IMR-90 (cell line): ENCODE measurements around the gene C3orf70. TPM values are rescaled to one million over a fixed set of nuclear protein-coding genes. Genes with fewer than 3 reads are reported as not detected.

Experiments used
- ATAC-seq: fragments of 200-7000 bp; cut with Tn5 transposase; 2 replicates; pipeline ENCODE4 v1.9.1; 2020; ENCODE audit warnings: low read depth, mild to moderate bottlenecking, moderate library complexity
- BruUV-seq: library from RNA; stranded (reverse); fragments of 400-500 nt; replicated peaks from 2 replicates; lab custom pipeline; 2021; lab: Mats Ljungman, UMichigan
- CTCF ChIA-PET: fragments of 300-600 bp; formaldehyde crosslinking; extraction: SDS; loops from one replicate; lab custom pipeline; 2021; ENCODE audit warnings: antibody characterized with exemption; lab: Yijun Ruan, JAX
- POLR2A ChIA-PET: fragments of 300-600 bp; sonication (Branson Sonifier 250); formaldehyde crosslinking; loops from one replicate; lab custom pipeline; 2022; ENCODE audit warnings: antibody characterized with exemption; ENCODE audit not compliant: unreplicated experiment; lab: Charles Lee
- DNase-seq: peaks from one replicate; pipeline ENCODE4 v3.0.0; 2013
- H2AFZ ChIP-seq: replicated peaks from 2 replicates; pipeline ENCODE3; 2013; ENCODE audit warnings: low read length, mild to moderate bottlenecking; ENCODE audit not compliant: poor library complexity
- H2AK5ac ChIP-seq: 2 replicates; pipeline ENCODE4 v1.6.1; 2013; ENCODE audit warnings: low read depth, low read length, inconsistent platforms
- H2AK9ac ChIP-seq: replicated peaks from 2 replicates; pipeline ENCODE3; 2013; ENCODE audit warnings: mild to moderate bottlenecking, low read depth, low read length, moderate library complexity; ENCODE audit not compliant: poor library complexity
- H2BK120ac ChIP-seq: 2 replicates; pipeline ENCODE4 v1.6.1; 2013; ENCODE audit warnings: low read depth, low read length, inconsistent platforms
- H2BK15ac ChIP-seq: 3 replicates; pipeline ENCODE4 v1.6.1; 2013; ENCODE audit warnings: low read depth, low read length, inconsistent platforms
- H2BK20ac ChIP-seq: 2 replicates; pipeline ENCODE4 v1.6.1; 2013; ENCODE audit warnings: low read depth, mild to moderate bottlenecking, inconsistent platforms, low read length, moderate library complexity
- H2BK5ac ChIP-seq: 2 replicates; pipeline ENCODE4 v1.6.1; 2013; ENCODE audit warnings: mild to moderate bottlenecking, low read depth, low read length, inconsistent platforms; ENCODE audit not compliant: poor library complexity, severe bottlenecking
- H3K14ac ChIP-seq: replicated peaks from 2 replicates; pipeline ENCODE4 v1.6.1; 2013; ENCODE audit warnings: low read depth, low read length, inconsistent platforms
- H3K18ac ChIP-seq: 2 replicates; pipeline ENCODE4 v1.6.1; 2013; ENCODE audit warnings: low read depth, low read length, control low read depth
- H3K23ac ChIP-seq: 2 replicates; pipeline ENCODE4 v1.6.1; 2013; ENCODE audit warnings: low read depth, low read length, inconsistent platforms
- H3K27ac ChIP-seq: 2 replicates; pipeline ENCODE4 v1.5.1; 2013; ENCODE audit warnings: mild to moderate bottlenecking, control low read depth, low read length; ENCODE audit not compliant: insufficient read depth
- H3K27me3 ChIP-seq: 2 replicates; pipeline ENCODE4 v1.6.1; 2013; ENCODE audit warnings: low read length; ENCODE audit not compliant: control insufficient read depth, insufficient read depth
- H3K36me3 ChIP-seq: 2 replicates; pipeline ENCODE4 v1.6.1; 2013; ENCODE audit warnings: low read length, mixed read lengths; ENCODE audit not compliant: control insufficient read depth, insufficient read depth
- H3K4ac ChIP-seq: 2 replicates; pipeline ENCODE4 v1.6.1; 2013; ENCODE audit warnings: low read depth, low read length, inconsistent platforms
- H3K4me1 ChIP-seq: 2 replicates; pipeline ENCODE4 v1.6.1; 2013; ENCODE audit warnings: low read length, mixed read lengths; ENCODE audit not compliant: control insufficient read depth, insufficient read depth
- H3K4me2 ChIP-seq: 2 replicates; pipeline ENCODE4 v1.6.1; 2013; ENCODE audit warnings: low read depth, mild to moderate bottlenecking, control low read depth, low read length, moderate library complexity
- H3K4me3 ChIP-seq: 2 replicates; pipeline ENCODE4 v1.5.1; 2013; ENCODE audit warnings: low read depth, mild to moderate bottlenecking, control low read depth, low read length, moderate library complexity; ENCODE audit not compliant: insufficient read depth
- H3K56ac ChIP-seq: 2 replicates; pipeline ENCODE4 v1.6.1; 2013; ENCODE audit warnings: low read length, inconsistent platforms; ENCODE audit not compliant: insufficient read depth; ENCODE audit errors: extremely low read depth
- H3K79me1 ChIP-seq, 2 experiments: 2 replicates each; pipeline ENCODE4 v1.6.1; 2013; ENCODE audit warnings: low read length in 2 of 2, inconsistent platforms in 1 of 2, low read depth in 1 of 2
- H3K9ac ChIP-seq: 2 replicates; pipeline ENCODE4 v1.6.1; 2013; ENCODE audit warnings: low read depth, low read length, control low read depth
- H3K9me1 ChIP-seq: 2 replicates; pipeline ENCODE4 v1.6.1; 2013; ENCODE audit warnings: low read length, inconsistent platforms; ENCODE audit not compliant: insufficient read depth
- H3K9me3 ChIP-seq: 2 replicates; pipeline ENCODE4 v1.6.1; 2013; ENCODE audit warnings: low read length; ENCODE audit not compliant: control insufficient read depth, insufficient read depth
- H4K20me1 ChIP-seq: 2 replicates; pipeline ENCODE4 v1.6.1; 2013; ENCODE audit warnings: low read length, inconsistent platforms; ENCODE audit not compliant: insufficient read depth
- H4K5ac ChIP-seq: 2 replicates; pipeline ENCODE4 v1.6.1; 2013; ENCODE audit warnings: mild to moderate bottlenecking, low read depth, low read length, control low read depth
- H4K8ac ChIP-seq, 2 experiments: 2 replicates each; pipeline ENCODE4 v1.6.1; 2013; ENCODE audit warnings: low read depth in 2 of 2, low read length in 2 of 2, control low read depth in 1 of 2, inconsistent platforms in 1 of 2
- H4K91ac ChIP-seq: 2 replicates; pipeline ENCODE4 v1.6.1; 2013; ENCODE audit warnings: low read depth, low read length, inconsistent platforms; ENCODE audit not compliant: insufficient read depth
- BHLHE40 ChIP-seq: fragments of 150-350 bp; IDR thresholded peaks from 2 replicates; pipeline ENCODE4 v1.6.1; 2016; ENCODE audit warnings: mild to moderate bottlenecking, low read depth, low read length
- CEBPB ChIP-seq: IDR thresholded peaks from 2 replicates; pipeline ENCODE4 v1.6.1; 2012; ENCODE audit warnings: low read depth, low read length, improper control_type of control experiment
- CHD1 ChIP-seq: IDR thresholded peaks from 2 replicates; pipeline ENCODE4 v1.6.1; 2012; ENCODE audit warnings: low read depth, low read length, improper control_type of control experiment
- FOS ChIP-seq: fragments of 150-350 bp; IDR thresholded peaks from 2 replicates; pipeline ENCODE4 v1.6.1; 2016; ENCODE audit warnings: low read depth, low read length
- MAFK ChIP-seq: IDR thresholded peaks from 2 replicates; pipeline ENCODE4 v1.6.1; 2012; ENCODE audit warnings: low read depth, low read length, improper control_type of control experiment
- MAZ ChIP-seq: IDR thresholded peaks from 2 replicates; pipeline ENCODE4 v1.6.1; 2012; ENCODE audit warnings: low read depth, mild to moderate bottlenecking, low read length, improper control_type of control experiment, moderate library complexity, borderline replicate concordance
- MXI1 ChIP-seq: IDR thresholded peaks from 2 replicates; pipeline ENCODE4 v1.6.1; 2012; ENCODE audit warnings: low read depth, mild to moderate bottlenecking, low read length, moderate library complexity, borderline replicate concordance
- NFE2L2 ChIP-seq: fragments of 150-350 bp; IDR thresholded peaks from 2 replicates; pipeline ENCODE4 v1.6.1; 2016; ENCODE audit warnings: low read depth, mild to moderate bottlenecking, low read length
- POLR2A ChIP-seq: IDR thresholded peaks from 2 replicates; pipeline ENCODE4 v1.6.1; 2012; ENCODE audit warnings: mild to moderate bottlenecking, low read depth, low read length
- RAD21 ChIP-seq: IDR thresholded peaks from 2 replicates; pipeline ENCODE4 v1.6.1; 2012; ENCODE audit warnings: low read length, improper control_type of control experiment
- RCOR1 ChIP-seq: IDR thresholded peaks from 2 replicates; pipeline ENCODE4 v1.6.1; 2012; ENCODE audit warnings: mild to moderate bottlenecking, low read length, improper control_type of control experiment; ENCODE audit not compliant: insufficient replicate concordance
- RFX5 ChIP-seq: IDR thresholded peaks from 2 replicates; pipeline ENCODE4 v1.8.0; 2012; ENCODE audit warnings: low read depth, mild to moderate bottlenecking, low read length, moderate library complexity
- SMC3 ChIP-seq: fragments of 150-350 bp; IDR thresholded peaks from 2 replicates; pipeline ENCODE4 v1.6.1; 2016; ENCODE audit warnings: low read depth, mild to moderate bottlenecking, antibody characterized with exemption, low read length, moderate library complexity
- WGBS, 2 experiments: methylation state at CpG; one replicate each; pipeline versions ENCODE4 v1.1.5 to v1.1.7; 2013; ENCODE audit warnings: missing lambda C conversion rate in 2 of 2; ENCODE audit not compliant: insufficient read length in 1 of 2; ENCODE audit errors: extremely low coverage in 2 of 2; 5-methylcytosine and 5-hydroxymethylcytosine counted together
- dilution Hi-C: fragments of 300-500 bp; cut with HindIII; formaldehyde crosslinking; loops from one replicate; pipeline ENCODE4 v1.14.3; 2018; ENCODE audit warnings: low sequenced_read_pairs; ENCODE audit not compliant: unreplicated experiment
- in situ Hi-C: fragments of 300-500 bp; cut with MboI; formaldehyde crosslinking; loops from 3 replicates; pipeline ENCODE4 v1.14.3; 2019; ENCODE audit warnings: low sequenced_read_pairs, inconsistent platforms, mixed read lengths
- intact Hi-C: fragments of 100-400 bp; cut with micrococcal nuclease; formaldehyde crosslinking; loops from 2 replicates; pipeline ENCODE4 v1.10.0; 2022
- polyA plus RNA-seq, 3 experiments: library from polyadenylated mRNA; depleted of rRNA; stranded (reverse); fragments of >200 nt; gene quantifications; 2 replicates each; pipeline ENCODE4 v1.2.3, GENCODE V29; 2012; ENCODE audit warnings: low replicate concordance in 1 of 3
- total RNA-seq: library from RNA; depleted of rRNA; stranded (reverse); fragments of >200 nt; gene quantifications from 2 replicates; pipeline ENCODE4 v1.2.3, GENCODE V29; 2012
- TF ChIP-seq, protein P1 (sequence below): fragments of 150-350 bp; IDR thresholded peaks from 2 replicates; pipeline ENCODE4 v1.6.1; 2017; ENCODE audit warnings: mild to moderate bottlenecking, antibody characterized with exemption, low read length, low read depth
- TF ChIP-seq, protein P2 (sequence below): conservative IDR thresholded peaks from 2 replicates; pipeline ENCODE4 v1.5.1; 2012; ENCODE audit warnings: mild to moderate bottlenecking, low read depth, low read length, improper control_type of control experiment
- TF ChIP-seq, protein P3 (sequence below): fragments of 150-350 bp; IDR thresholded peaks from 2 replicates; pipeline ENCODE4 v1.6.1; 2016; ENCODE audit warnings: low read depth, mild to moderate bottlenecking, low read length, moderate library complexity, borderline replicate concordance

The C3orf70 gene
- total and polyA plus RNA-seq, 2 of the 4 experiments (the other 2 are of a cell fraction) = 0.96 to 1.8 TPM

DNA sequence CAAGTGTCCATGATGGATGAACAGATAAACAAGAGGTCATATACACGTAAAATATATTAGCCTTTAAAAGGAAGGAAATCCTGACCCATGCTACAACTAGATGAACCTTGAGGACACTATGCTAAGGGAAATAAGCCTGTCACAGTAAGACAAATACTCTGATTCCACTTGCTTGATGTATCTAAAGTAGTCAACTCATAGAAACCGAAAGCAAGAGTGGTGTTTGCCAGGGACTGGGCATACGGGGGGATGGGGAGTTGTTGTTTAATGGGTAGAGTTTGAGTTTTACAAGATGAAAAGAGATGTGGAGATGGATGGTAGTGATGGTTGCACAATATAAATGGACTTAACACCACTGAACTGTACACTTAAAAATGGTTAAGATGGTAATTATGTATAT lies 65.4 kb downstream of the C3orf70 start:
- no TSS peak for BruUV-seq
- no peak overlapping the region for H4K91ac ChIP-seq
- H3K27ac ChIP-seq = no peak overlapping the region
- in situ Hi-C loops (no loop called here), intact Hi-C loops (no loop called here), dilution Hi-C loops (no loop called here)
- H3K9me3 ChIP-seq = no peaks in the 10 kb centered on the region
- H2BK15ac ChIP-seq = no peak overlapping the region
- H3K4me2 ChIP-seq = no peak overlapping the region
- no peak for TF ChIP-seq POLR2A
- TF ChIP-seq CEBPB = no peak
- TF ChIP-seq MXI1 = no peak
- TF ChIP-seq FOS = no peak
- no peak for TF ChIP-seq RFX5
- no peak for TF ChIP-seq SMC3
- TF ChIP-seq, protein P1, sequence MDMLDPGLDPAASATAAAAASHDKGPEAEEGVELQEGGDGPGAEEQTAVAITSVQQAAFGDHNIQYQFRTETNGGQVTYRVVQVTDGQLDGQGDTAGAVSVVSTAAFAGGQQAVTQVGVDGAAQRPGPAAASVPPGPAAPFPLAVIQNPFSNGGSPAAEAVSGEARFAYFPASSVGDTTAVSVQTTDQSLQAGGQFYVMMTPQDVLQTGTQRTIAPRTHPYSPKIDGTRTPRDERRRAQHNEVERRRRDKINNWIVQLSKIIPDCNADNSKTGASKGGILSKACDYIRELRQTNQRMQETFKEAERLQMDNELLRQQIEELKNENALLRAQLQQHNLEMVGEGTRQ = no peak
- no peak for TF ChIP-seq RAD21
- no peak for TF ChIP-seq CHD1
- no peak for TF ChIP-seq NFE2L2
- TF ChIP-seq, protein P2, sequence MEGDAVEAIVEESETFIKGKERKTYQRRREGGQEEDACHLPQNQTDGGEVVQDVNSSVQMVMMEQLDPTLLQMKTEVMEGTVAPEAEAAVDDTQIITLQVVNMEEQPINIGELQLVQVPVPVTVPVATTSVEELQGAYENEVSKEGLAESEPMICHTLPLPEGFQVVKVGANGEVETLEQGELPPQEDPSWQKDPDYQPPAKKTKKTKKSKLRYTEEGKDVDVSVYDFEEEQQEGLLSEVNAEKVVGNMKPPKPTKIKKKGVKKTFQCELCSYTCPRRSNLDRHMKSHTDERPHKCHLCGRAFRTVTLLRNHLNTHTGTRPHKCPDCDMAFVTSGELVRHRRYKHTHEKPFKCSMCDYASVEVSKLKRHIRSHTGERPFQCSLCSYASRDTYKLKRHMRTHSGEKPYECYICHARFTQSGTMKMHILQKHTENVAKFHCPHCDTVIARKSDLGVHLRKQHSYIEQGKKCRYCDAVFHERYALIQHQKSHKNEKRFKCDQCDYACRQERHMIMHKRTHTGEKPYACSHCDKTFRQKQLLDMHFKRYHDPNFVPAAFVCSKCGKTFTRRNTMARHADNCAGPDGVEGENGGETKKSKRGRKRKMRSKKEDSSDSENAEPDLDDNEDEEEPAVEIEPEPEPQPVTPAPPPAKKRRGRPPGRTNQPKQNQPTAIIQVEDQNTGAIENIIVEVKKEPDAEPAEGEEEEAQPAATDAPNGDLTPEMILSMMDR = no peak
- TF ChIP-seq BHLHE40 = no peak
- TF ChIP-seq, protein P3, sequence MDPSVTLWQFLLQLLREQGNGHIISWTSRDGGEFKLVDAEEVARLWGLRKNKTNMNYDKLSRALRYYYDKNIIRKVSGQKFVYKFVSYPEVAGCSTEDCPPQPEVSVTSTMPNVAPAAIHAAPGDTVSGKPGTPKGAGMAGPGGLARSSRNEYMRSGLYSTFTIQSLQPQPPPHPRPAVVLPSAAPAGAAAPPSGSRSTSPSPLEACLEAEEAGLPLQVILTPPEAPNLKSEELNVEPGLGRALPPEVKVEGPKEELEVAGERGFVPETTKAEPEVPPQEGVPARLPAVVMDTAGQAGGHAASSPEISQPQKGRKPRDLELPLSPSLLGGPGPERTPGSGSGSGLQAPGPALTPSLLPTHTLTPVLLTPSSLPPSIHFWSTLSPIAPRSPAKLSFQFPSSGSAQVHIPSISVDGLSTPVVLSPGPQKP = no peak
- TF ChIP-seq RCOR1 = no peak
- no peak for TF ChIP-seq MAFK
- no peak for TF ChIP-seq MAZ
- H3K4ac ChIP-seq = no peak overlapping the region
- no peak for ATAC-seq
- CTCF ChIA-PET = no interaction called here
- no peak overlapping the region for H2BK120ac ChIP-seq
- H2AK5ac ChIP-seq = no peak overlapping the region
- H4K20me1 ChIP-seq = no peaks in the 10 kb centered on the region
- no peak overlapping the region for H4K8ac ChIP-seq
- DNase-seq = no peak
- H3K9ac ChIP-seq = no peak overlapping the region
- H2BK5ac ChIP-seq = no peak overlapping the region
- H4K5ac ChIP-seq = no peak overlapping the region
- H3K79me1 ChIP-seq = no peaks in the 10 kb centered on the region
- no peaks in the 10 kb centered on the region; the same call in 1 of the 2 replicates for H3K4me1 ChIP-seq
- H2AK9ac ChIP-seq = no peak overlapping the region
- no peak overlapping the region for H3K14ac ChIP-seq
- no peak overlapping the region for H2AFZ ChIP-seq
- H3K56ac ChIP-seq = no peak overlapping the region
- H3K9me1 ChIP-seq = no peaks in the 10 kb centered on the region
- H3K4me3 ChIP-seq = no peak overlapping the region
- no peak overlapping the region for H3K23ac ChIP-seq
- WGBS, 2 experiments = 100% methylated on average over 1 of the region's 3 CpGs; no CpG with 5 or more reads in 1 of the 2 experiments
- no peaks in the 10 kb centered on the region for H3K27me3 ChIP-seq
- H3K18ac ChIP-seq = no peak overlapping the region
- no peaks in the 10 kb centered on the region for H3K36me3 ChIP-seq
- H2BK20ac ChIP-seq = no peak overlapping the region
- POLR2A ChIA-PET = no interaction called here
